GM12878 (cell line): ENCODE data around the gene TSPAN19. TPM values are rescaled to one million over a fixed set of nuclear protein-coding genes. Genes with fewer than 3 reads are reported as not detected.
A peak's percentile ranks its signal among the peaks of the same experiment; 100 is the strongest.

ENCODE experiments used
- ATAC-seq: fragments of 200-7000 bp; cut with Tn5 transposase; 3 replicates; pipeline ENCODE4 v1.9.1; 2020; ENCODE audit warnings: mild to moderate bottlenecking, moderate library complexity
- BruUV-seq: library from RNA; stranded (reverse); fragments of 400-500 nt; replicated peaks from 2 replicates; lab custom pipeline; 2021; lab: Mats Ljungman, UMichigan
- CTCF ChIA-PET: fragments of 300-600 bp; sonication (Branson Sonifier 250); formaldehyde crosslinking; extraction: SDS; loops from one replicate; lab custom pipeline; 2021; ENCODE audit warnings: inconsistent platforms; lab: Yijun Ruan, JAX
- POLR2A ChIA-PET: fragments of 350-600 bp; formaldehyde crosslinking; extraction: SDS; loops from one replicate; lab custom pipeline; 2021; ENCODE audit warnings: inconsistent platforms; lab: Charles Lee
- RAD21 ChIA-PET: fragments of 300-600 bp; sonication (Branson Sonifier 250); formaldehyde crosslinking; loops from one replicate; lab custom pipeline; 2023; ENCODE audit warnings: antibody characterized with exemption; ENCODE audit not compliant: unreplicated experiment; lab: Charles Lee
- SMC1A ChIA-PET: fragments of 300-600 bp; sonication (Branson Sonifier 250); formaldehyde crosslinking; loops from one replicate; lab custom pipeline; 2023; ENCODE audit not compliant: unreplicated experiment, uncharacterized antibody; lab: Charles Lee
- DNase-seq: peaks from one replicate; pipeline ENCODE4 v3.0.0-alpha.2; 2011; ENCODE audit warnings: low read depth, low spot score
- FAIRE-seq: peaks from 3 replicates; lab custom pipeline; 2011; peaks lifted over from hg19 to GRCh38; lab: Jason Lieb, UNC
- H2AFZ ChIP-seq: 2 replicates; pipeline ENCODE4 v1.6.0; 2011; ENCODE audit warnings: low read depth, low read length, control low read depth; ENCODE audit not compliant: control insufficient read depth
- H3K27ac ChIP-seq: 2 replicates; pipeline ENCODE4 v1.5.1; 2011; ENCODE audit warnings: control low read depth; ENCODE audit not compliant: control insufficient read depth, insufficient read depth
- H3K27me3 ChIP-seq, 2 experiments: replicated peaks in 1 of 2; 2 replicates each; pipeline versions ENCODE4 v1.6.0 to v1.6.1; 2011; ENCODE audit warnings: low read length in 1 of 2; ENCODE audit not compliant: control insufficient read depth in 2 of 2, insufficient read depth in 2 of 2
- H3K36me3 ChIP-seq, 2 experiments: 2 replicates each; pipeline ENCODE4 v1.5.1; 2011; ENCODE audit warnings: low read length in 1 of 2; ENCODE audit not compliant: control insufficient read depth in 2 of 2, insufficient read depth in 2 of 2
- H3K4me1 ChIP-seq: 2 replicates; pipeline ENCODE4 v1.6.1; 2011; ENCODE audit warnings: mild to moderate bottlenecking, low read length, moderate library complexity, mixed read lengths; ENCODE audit not compliant: control insufficient read depth, insufficient read depth
- H3K4me2 ChIP-seq: 2 replicates; pipeline ENCODE4 v1.6.0; 2011; ENCODE audit warnings: control low read depth; ENCODE audit not compliant: control insufficient read depth, insufficient read depth
- H3K4me3 ChIP-seq: fragments of 200-600 bp; sonication (generic); 2 replicates; pipeline ENCODE4 v1.5.1; 2016
- H3K79me2 ChIP-seq: 2 replicates; pipeline ENCODE4 v1.6.0; 2011; ENCODE audit warnings: low read length; ENCODE audit not compliant: control insufficient read depth, insufficient read depth
- H3K9ac ChIP-seq: 2 replicates; pipeline ENCODE4 v1.8.0; 2011; ENCODE audit warnings: low read length, control low read depth, mixed read lengths; ENCODE audit not compliant: control insufficient read depth, insufficient read depth
- H3K9me3 ChIP-seq: replicated peaks from 3 replicates; pipeline ENCODE4 v1.5.1; 2011; ENCODE audit warnings: mild to moderate bottlenecking, low read length; ENCODE audit not compliant: control insufficient read depth, insufficient read depth
- H4K20me1 ChIP-seq: 2 replicates; pipeline ENCODE4 v1.6.0; 2011; ENCODE audit not compliant: control insufficient read depth, insufficient read depth
- BHLHE40 ChIP-seq, 2 experiments: fragments of 450-650 bp in 1 of 2; IDR thresholded peaks; 2 replicates each; pipeline ENCODE4 v1.6.1; 2011 to 2017; ENCODE audit warnings: low read depth in 2 of 2, borderline replicate concordance in 1 of 2, improper control_type of control experiment in 1 of 2, low read length in 1 of 2, mild to moderate bottlenecking in 1 of 2
- EGR1 ChIP-seq, 2 experiments: IDR thresholded peaks; 1 replicate in 1 of 2; 2 replicates in 1 of 2; pipeline ENCODE4 v1.6.1; 2011 to 2012; ENCODE audit warnings: low read depth in 2 of 2, low read length in 2 of 2, borderline replicate concordance in 1 of 2, mild to moderate bottlenecking in 1 of 2, moderate library complexity in 1 of 2
- MXI1 ChIP-seq: fragments of 150-350 bp; IDR thresholded peaks from 2 replicates; pipeline ENCODE4 v1.6.1; 2011; ENCODE audit warnings: low read depth, mild to moderate bottlenecking, inconsistent platforms, low read length, improper control_type of control experiment
- PML ChIP-seq: IDR thresholded peaks from 2 replicates; pipeline ENCODE4 v1.6.1; 2012; ENCODE audit warnings: low read length, inconsistent platforms
- REST ChIP-seq: IDR thresholded peaks from 2 replicates; pipeline ENCODE4 v1.6.1; 2012; ENCODE audit warnings: mild to moderate bottlenecking, low read depth, low read length
- RFX5 ChIP-seq: IDR thresholded peaks from 2 replicates; pipeline ENCODE4 v1.6.1; 2011; ENCODE audit warnings: low read depth, low read length, improper control_type of control experiment
- ZNF622 ChIP-seq: fragments of 450-650 bp; IDR thresholded peaks from 2 replicates; pipeline ENCODE4 v1.6.1; 2017; ENCODE audit warnings: mild to moderate bottlenecking, inconsistent platforms
- WGBS: methylation state at CpG from one replicate; pipeline ENCODE4 v1.1.6; 2016; ENCODE audit warnings: low lambda C conversion rate; ENCODE audit not compliant: insufficient replicate concordance, insufficient coverage; ENCODE audit errors: missing lambda C conversion rate; 5-methylcytosine and 5-hydroxymethylcytosine counted together
- in situ Hi-C: fragments of 300-500 bp; cut with MboI; formaldehyde crosslinking; loops from 9 replicates; pipeline ENCODE4 v1.14.3; 2018; ENCODE audit warnings: mixed read lengths
- intact Hi-C: fragments of 100-400 bp; cut with micrococcal nuclease; formaldehyde crosslinking; loops from one replicate; pipeline ENCODE4 v1.14.2; 2022; ENCODE audit not compliant: unreplicated experiment
- polyA plus RNA-seq, 11 experiments: library from polyadenylated mRNA; depleted of rRNA in 4 of 11; unstranded in 6 of 11; stranded (reverse) in 5 of 11; fragments of >200 nt; fragmentation: Nextera tagmentation in 4 of 11; fragmentation: Illumina TruSeq in 1 of 11; extraction: Ambion mirVana in 4 of 11; extraction: Trizol in 1 of 11; gene quantifications; 1 replicate in 1 of 11; 2 replicates in 10 of 11; pipeline versions ENCODE4 v1.2.1 to v1.2.3, GENCODE V29; 2011 to 2016; ENCODE audit warnings: inconsistent platforms in 2 of 11, missing spikeins in 2 of 11, low read depth in 1 of 11
- total RNA-seq, 4 experiments: library from RNA; depleted of rRNA in 3 of 4; stranded (reverse); fragments of >200 nt in 3 of 4; fragmentation: Illumina TruSeq in 1 of 4; extraction: Trizol in 1 of 4; gene quantifications; 2 replicates each; pipeline versions ENCODE4 v1.2.1 to v1.2.3, GENCODE V29; 2013 to 2021

Gene TSPAN19
- total and polyA plus RNA-seq, 10 of the 15 experiments (the other 5 are each of a cell fraction or from before 2014, with no cell fraction given), result not detected

GRCh38 chr12:84982888-84983287 is 53.2 kb downstream of the TSPAN19 start:
- RAD21 ChIA-PET, result no interaction called here
- ATAC-seq (no peak), DNase-seq (no peak)
- no peak for TF ChIP-seq MXI1
- TF ChIP-seq RFX5, result no peak
- no peak for TF ChIP-seq PML
- TF ChIP-seq, all 136 proteins: peak for 0
- ChIA-PET CTCF (no interaction called here), SMC1A (no interaction called here), POLR2A (no interaction called here)
- WGBS, result 89% methylated on average over 1 of the region's 1 CpG
- Histone ChIP-seq H3K79me2 (no peaks in the 10 kb centered on the region), H3K36me3 (no peaks in the 10 kb centered on the region), H3K4me2 (no peak overlapping the region), H3K9me3 (no peaks in the 10 kb centered on the region), H3K4me1 (no peaks in the 10 kb centered on the region), H3K9ac (no peak overlapping the region), H3K4me3 (no peak overlapping the region), H4K20me1 (no peaks in the 10 kb centered on the region), H3K27ac (no peak overlapping the region), H2AFZ (no peak overlapping the region), H3K27me3 (no peaks in the 10 kb centered on the region)
- FAIRE-seq, result no peak
- intact Hi-C loops (no loop called here), in situ Hi-C loops (no loop called here)
- no TSS peak for BruUV-seq

DNA sequence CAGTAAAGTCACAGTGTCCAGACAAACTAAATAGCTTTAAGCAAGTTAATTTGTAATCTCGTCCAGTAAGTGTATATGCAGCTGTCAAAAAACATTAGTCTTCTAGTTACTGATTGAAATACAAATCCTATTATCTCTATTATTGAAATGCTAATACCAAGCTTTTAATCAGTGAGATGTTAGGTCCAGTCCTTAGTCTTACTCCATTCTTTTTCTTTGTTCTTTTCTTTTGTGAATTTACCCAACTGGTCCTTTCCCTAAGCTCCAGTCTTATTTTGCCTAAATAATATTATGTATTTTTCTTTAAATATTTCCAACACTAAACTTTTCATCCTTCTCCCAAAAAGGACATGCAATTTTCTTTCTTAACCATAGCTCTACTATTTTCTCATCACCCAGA is 57.2 kb downstream of the TSPAN19 start:
- H3K36me3 ChIP-seq, result no peaks in the 10 kb centered on the region
- SMC1A ChIA-PET, result interaction anchor here (0.6 to 1.2 kb wide), 2 partner anchors 8 to 1961 kb away, joined by 3 read pairs; no protein-coding TSS in a partner anchor
- H3K27me3 ChIP-seq, result no peaks in the 10 kb centered on the region
- no TSS peak for BruUV-seq
- no peak for DNase-seq
- no peaks in the 10 kb centered on the region for H3K9me3 ChIP-seq
- H3K4me3 ChIP-seq, result no peak overlapping the region
- TF ChIP-seq BHLHE40 (IDR thresholded peaks at IDR 0.05; ENCODE audit: borderline replicate concordance in 1 of 2, low read depth in 2 of 2, low read length in 1 of 2) (no peak), ZNF622 (no peak), EGR1 (IDR thresholded peaks at IDR 0.05; ENCODE audit: borderline replicate concordance in 1 of 2, low read depth in 2 of 2, low read length in 2 of 2) (no peak), REST (no peak)
- H3K9ac ChIP-seq, result no peak overlapping the region
- H3K79me2 ChIP-seq, result no peaks in the 10 kb centered on the region
- peak; percentile 23 for FAIRE-seq
- H4K20me1 ChIP-seq, result no peaks in the 10 kb centered on the region
- POLR2A ChIA-PET, result no interaction called here
- no peak overlapping the region for H3K27ac ChIP-seq
- 0% methylated on average over 1 of the region's 1 CpG for WGBS
- CTCF ChIA-PET, result interaction anchor here (0.9 kb wide), 1 partner anchor 11 kb away, joined by 3 read pairs; no protein-coding TSS in a partner anchor
- in situ Hi-C loops, result no loop called here
- no peak overlapping the region for H3K4me2 ChIP-seq
- RAD21 ChIA-PET, result interaction anchor here (0.7 to 1.5 kb wide), 2 partner anchors 9 to 17 kb away, joined by 3 read pairs; no protein-coding TSS in a partner anchor
- no peaks in the 10 kb centered on the region for H3K4me1 ChIP-seq
- H2AFZ ChIP-seq, result no peak overlapping the region
- intact Hi-C loops, result no loop called here
- no peak for ATAC-seq
